ENCODE data around the gene ANO9. TPM values are rescaled to one million over a fixed set of nuclear protein-coding genes. Genes with fewer than 3 reads are reported as not detected.
A peak's percentile ranks its signal among the peaks of the same experiment; 100 is the strongest.

Gene ANO9
- total RNA-seq, 4 donors from 2014 or later, result 0.59 to 8.2 (median 1.1) TPM

DNA sequence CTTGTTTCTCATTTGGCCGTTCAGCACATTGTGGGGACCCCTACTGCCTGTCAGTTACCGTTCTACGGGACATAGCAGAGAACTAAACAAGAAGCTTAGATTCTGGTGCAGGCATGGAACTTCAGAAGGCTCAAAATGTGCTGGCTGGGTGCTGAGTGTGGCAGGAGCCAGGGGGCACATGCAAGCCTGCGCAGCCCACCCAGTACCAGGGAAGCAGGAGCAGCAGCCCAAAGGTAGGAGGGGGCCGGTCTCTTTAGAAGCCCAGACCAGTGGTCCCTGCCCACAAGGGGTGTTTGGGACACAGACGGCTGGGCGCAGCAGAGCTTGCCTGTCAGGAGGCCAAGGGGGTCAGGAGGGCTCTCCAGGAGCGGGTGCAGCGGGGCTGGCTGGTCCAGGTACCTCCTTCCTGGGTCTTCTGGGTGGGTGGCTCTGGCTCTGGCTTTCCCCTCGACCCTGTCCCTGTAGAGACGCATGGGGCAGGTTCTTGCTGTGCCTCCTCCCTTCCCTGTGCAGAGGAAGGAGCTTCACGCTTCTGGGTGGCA is 10.5 kb upstream of the ANO9 start:
- DNase-seq, result no peak
- Histone ChIP-seq H3K4me3 (no peak overlapping the region), H3K4me1 (peaks cover 0 to 5% of the 10 kb centered on the region in 2 donors), H3K27me3 (no peaks in the 10 kb centered on the region), H3K36me3 (no peaks in the 10 kb centered on the region), H3K27ac (no peak overlapping the region), H3K9me3 (no peaks in the 10 kb centered on the region)
- intact Hi-C loops (cut with DNase I; ENCODE audit: low total_unique reads), result no loop called here
- no peak for TF ChIP-seq POLR2A (IDR thresholded peaks at IDR 0.05)
- TF ChIP-seq, protein P1, sequence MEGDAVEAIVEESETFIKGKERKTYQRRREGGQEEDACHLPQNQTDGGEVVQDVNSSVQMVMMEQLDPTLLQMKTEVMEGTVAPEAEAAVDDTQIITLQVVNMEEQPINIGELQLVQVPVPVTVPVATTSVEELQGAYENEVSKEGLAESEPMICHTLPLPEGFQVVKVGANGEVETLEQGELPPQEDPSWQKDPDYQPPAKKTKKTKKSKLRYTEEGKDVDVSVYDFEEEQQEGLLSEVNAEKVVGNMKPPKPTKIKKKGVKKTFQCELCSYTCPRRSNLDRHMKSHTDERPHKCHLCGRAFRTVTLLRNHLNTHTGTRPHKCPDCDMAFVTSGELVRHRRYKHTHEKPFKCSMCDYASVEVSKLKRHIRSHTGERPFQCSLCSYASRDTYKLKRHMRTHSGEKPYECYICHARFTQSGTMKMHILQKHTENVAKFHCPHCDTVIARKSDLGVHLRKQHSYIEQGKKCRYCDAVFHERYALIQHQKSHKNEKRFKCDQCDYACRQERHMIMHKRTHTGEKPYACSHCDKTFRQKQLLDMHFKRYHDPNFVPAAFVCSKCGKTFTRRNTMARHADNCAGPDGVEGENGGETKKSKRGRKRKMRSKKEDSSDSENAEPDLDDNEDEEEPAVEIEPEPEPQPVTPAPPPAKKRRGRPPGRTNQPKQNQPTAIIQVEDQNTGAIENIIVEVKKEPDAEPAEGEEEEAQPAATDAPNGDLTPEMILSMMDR (IDR thresholded peaks at IDR 0.05), result no peak

DNA sequence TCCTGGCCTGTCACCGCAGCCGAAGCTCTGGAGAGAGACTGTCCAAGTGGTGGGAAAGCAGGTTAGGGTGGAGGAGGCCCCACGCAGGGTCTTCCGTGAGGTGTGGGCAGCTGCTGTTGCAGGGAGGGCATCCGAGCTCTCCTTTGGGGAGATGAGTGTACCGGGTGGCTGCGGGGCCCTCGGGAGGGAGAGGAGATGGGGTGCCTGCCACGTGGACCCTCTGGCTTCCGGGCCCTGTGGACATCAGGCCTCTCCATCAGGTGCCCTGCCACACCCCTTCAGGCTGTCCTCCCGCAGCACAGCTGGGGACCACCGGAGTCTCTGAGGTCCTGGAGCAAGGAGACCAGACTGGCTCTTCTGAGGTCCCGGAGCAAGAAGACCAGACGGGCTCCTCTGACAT is 9.9 kb upstream of the ANO9 start:
- Histone ChIP-seq H3K36me3 (no peaks in the 10 kb centered on the region), H3K4me1 (peaks cover 0 to 5% of the 10 kb centered on the region in 2 donors), H3K9me3 (no peaks in the 10 kb centered on the region), H3K4me3 (peak overlapping the region in 1 of 2 donors; percentile 96), H3K27me3 (no peaks in the 10 kb centered on the region), H3K27ac (no peak overlapping the region)
- TF ChIP-seq POLR2A (IDR thresholded peaks at IDR 0.05), result no peak
- TF ChIP-seq, protein P1 (IDR thresholded peaks at IDR 0.05), result no peak
- intact Hi-C loops (cut with DNase I; ENCODE audit: low total_unique reads), result no loop called here
- no peak for DNase-seq

DNA sequence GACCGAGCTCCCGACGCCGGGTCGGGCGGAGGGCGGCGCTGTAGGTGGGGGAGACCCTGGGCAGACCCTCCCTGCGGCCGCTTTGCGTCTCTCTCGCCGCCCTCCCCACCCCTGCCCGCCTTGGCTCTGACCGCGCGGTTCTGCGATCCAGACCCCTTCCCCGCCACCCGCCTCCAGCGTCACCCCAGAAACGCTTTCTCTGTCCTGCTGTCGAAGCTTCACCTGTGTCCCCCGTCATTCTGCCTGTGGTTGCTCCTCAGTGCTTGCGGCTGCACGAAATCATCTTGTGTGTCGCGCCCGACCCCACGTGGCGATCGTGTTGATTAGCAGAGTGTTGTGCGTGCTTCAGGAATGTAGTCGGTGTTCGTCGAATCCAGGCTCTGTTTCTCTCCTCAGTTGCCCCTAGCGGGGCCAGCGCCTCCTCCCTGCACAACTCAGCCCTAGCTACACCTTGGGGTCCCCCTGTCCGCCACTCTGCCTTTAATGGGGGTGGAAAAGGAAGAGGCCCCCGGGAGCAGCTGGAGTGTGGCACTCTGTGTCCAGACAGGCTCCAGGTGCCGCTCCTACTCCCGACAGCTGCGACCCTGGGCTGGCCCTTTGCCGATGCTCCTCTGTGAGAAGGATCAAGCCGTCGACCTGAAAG is 9.1 kb upstream of the ANO9 start:
- peak overlapping the region; percentile 52 to 96 for H3K4me3 ChIP-seq
- H3K36me3 ChIP-seq, result no peaks in the 10 kb centered on the region
- no peaks in the 10 kb centered on the region for H3K27me3 ChIP-seq
- DNase-seq, result peak; percentile 47 to 55
- H3K4me1 ChIP-seq, result peaks cover 0 to 5% of the 10 kb centered on the region in 2 donors
- intact Hi-C loops (cut with DNase I; ENCODE audit: low total_unique reads), result no loop called here
- H3K9me3 ChIP-seq, result no peaks in the 10 kb centered on the region
- H3K27ac ChIP-seq, result peak overlapping the region; percentile 83 to 92
- no peak for TF ChIP-seq POLR2A (IDR thresholded peaks at IDR 0.05)
- TF ChIP-seq, protein P1 (IDR thresholded peaks at IDR 0.05), result peak in 2 of 4 experiments; percentile 19 to 23

DNA sequence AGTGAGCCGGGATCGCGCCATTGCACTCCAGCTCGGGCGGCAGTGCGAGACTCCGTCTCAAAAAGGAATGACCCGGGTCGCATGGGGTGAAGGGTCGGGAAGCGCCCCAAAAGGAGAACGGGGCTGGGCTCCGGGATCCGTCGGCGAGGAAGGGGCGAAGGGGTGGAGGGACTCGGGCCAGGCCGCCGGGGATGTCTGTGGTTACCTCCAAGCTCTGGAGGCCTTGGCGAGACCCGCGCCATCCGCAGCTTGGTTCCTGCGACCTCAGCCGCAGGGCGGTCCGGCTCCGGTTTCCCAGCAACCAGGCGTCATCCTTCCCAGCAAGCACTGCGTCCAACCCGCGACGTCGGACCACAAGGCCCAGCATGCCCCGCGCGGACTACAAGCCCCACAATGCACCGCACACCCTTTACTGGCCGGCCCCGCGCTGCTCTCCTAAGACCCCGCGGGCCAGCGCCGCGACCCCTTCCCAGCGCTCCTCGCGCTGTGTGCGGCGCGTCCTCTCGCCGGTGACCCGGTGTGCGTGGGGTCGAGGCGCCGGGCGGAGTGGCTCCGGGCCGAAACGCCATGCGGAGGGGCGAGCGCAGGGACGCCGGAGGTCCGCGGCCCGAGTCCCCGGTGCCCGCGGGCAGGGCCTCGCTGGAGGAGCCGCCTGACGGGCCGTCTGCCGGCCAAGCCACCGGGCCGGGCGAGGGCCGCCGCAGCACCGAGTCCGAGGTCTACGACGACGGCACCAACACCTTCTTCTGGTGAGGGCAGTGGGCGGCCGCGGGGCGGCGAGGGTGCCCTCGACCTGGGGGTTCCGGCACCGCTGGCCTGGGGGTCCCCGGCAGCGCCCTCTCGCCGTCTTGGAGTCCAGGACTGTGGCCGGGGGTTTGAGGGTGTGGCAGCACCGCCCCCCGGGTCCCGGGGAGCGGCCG is 8.3 kb upstream of the ANO9 start, which contains the start of gene PTDSS2:
Gene PTDSS2 (plus strand): TSS at position 391 of the 920 bp plus-strand sequence. CDS start 177 bp downstream, at position 568.
- Histone ChIP-seq H3K27ac (peak within 1 kb of the TSS; percentile 83 to 92), H3K4me1 (peaks cover 0 to 5% of the 10 kb centered on the region in 2 donors)
- TF ChIP-seq, protein P1 (IDR thresholded peaks at IDR 0.05), result peak in 2 of 4 experiments; percentile 20 to 59
- peak; percentile 80 to 86 for TF ChIP-seq POLR2A (IDR thresholded peaks at IDR 0.05)

More for the DNA sequence above, 8.3 kb upstream of the ANO9 start, which contains the start of gene PTDSS2:
- peak; percentile 95 to 97 for DNase-seq
- peak within 1 kb of the TSS; percentile 52 to 96 for H3K4me3 ChIP-seq
- no peaks in the 10 kb centered on the region for H3K27me3 ChIP-seq
- H3K36me3 ChIP-seq, result no peaks in the 10 kb centered on the region
- intact Hi-C loops (cut with DNase I; ENCODE audit: low total_unique reads), result no loop called here
- H3K9me3 ChIP-seq, result no peaks in the 10 kb centered on the region
